CD14-positive monocyte (primary cell): ENCODE results near the gene TRAPPC12. TPM values are rescaled to one million over a fixed set of nuclear protein-coding genes. Genes with fewer than 3 reads are reported as not detected.

Experiments
- DNase-seq, 3 donors: peaks; one replicate each; pipeline ENCODE4 v3.0.0-alpha.2; 2011 to 2022
- H2AFZ ChIP-seq: 2 replicates; pipeline ENCODE4 v1.6.0; 2012; ENCODE audit warnings: mild to moderate bottlenecking, low read depth, low read length, inconsistent platforms; ENCODE audit not compliant: insufficient read depth, poor library complexity, severe bottlenecking
- H3K27ac ChIP-seq, 2 donors: 1 replicate in 1 of 2; 2 replicates in 1 of 2; pipeline ENCODE4 v1.5.1; 2012 to 2013; ENCODE audit warnings: low read length in 2 of 2, control low read depth in 1 of 2, inconsistent platforms in 1 of 2, low read depth in 1 of 2, mild to moderate bottlenecking in 1 of 2
- H3K27me3 ChIP-seq, 2 donors: one replicate each; pipeline versions ENCODE4 v1.6.0 to v1.6.1; 2011 to 2013; ENCODE audit warnings: low read length in 2 of 2; ENCODE audit not compliant: control insufficient read depth in 2 of 2, insufficient read depth in 2 of 2
- H3K36me3 ChIP-seq, 2 donors: replicated peaks in 1 of 2; 1 replicate in 1 of 2; 2 replicates in 1 of 2; pipeline versions ENCODE4 v1.5.1 to v1.6.1; 2012 to 2013; ENCODE audit warnings: low read length in 2 of 2, control low read depth in 1 of 2, inconsistent platforms in 1 of 2, mild to moderate bottlenecking in 1 of 2; ENCODE audit not compliant: insufficient read depth in 2 of 2, control insufficient read depth in 1 of 2
- H3K4me1 ChIP-seq, 2 donors: 1 replicate in 1 of 2; 2 replicates in 1 of 2; pipeline versions ENCODE4 v1.5.1 to v1.6.1; 2012 to 2013; ENCODE audit warnings: low read length in 2 of 2, control low read depth in 1 of 2, inconsistent platforms in 1 of 2, mild to moderate bottlenecking in 1 of 2, moderate library complexity in 1 of 2; ENCODE audit not compliant: insufficient read depth in 2 of 2, control insufficient read depth in 1 of 2
- H3K4me2 ChIP-seq: replicated peaks from 2 replicates; pipeline ENCODE3; 2012; ENCODE audit warnings: low read length, moderate library complexity, mild to moderate bottlenecking; ENCODE audit not compliant: poor library complexity, severe bottlenecking; ENCODE audit errors: extremely low read depth
- H3K4me3 ChIP-seq, 3 experiments: fragments of 200-600 bp in 1 of 3; sonication (generic) in 1 of 3; replicated peaks in 1 of 3; 1 replicate in 2 of 3; 2 replicates in 1 of 3; pipeline ENCODE4 v1.5.1; 2011 to 2013; ENCODE audit warnings: low read length in 3 of 3, mild to moderate bottlenecking in 3 of 3, control low read depth in 2 of 3, low read depth in 2 of 3, inconsistent platforms in 1 of 3, moderate library complexity in 1 of 3
- H3K79me2 ChIP-seq: 2 replicates; pipeline ENCODE4 v1.6.0; 2012; ENCODE audit warnings: mild to moderate bottlenecking, control low read depth, inconsistent platforms, low read length, moderate library complexity; ENCODE audit not compliant: insufficient read depth
- H3K9ac ChIP-seq: 2 replicates; pipeline ENCODE4 v1.6.0; 2017; ENCODE audit warnings: low read length, mild to moderate bottlenecking; ENCODE audit not compliant: insufficient read depth, poor library complexity, severe bottlenecking
- H3K9me3 ChIP-seq, 2 donors: replicated peaks in 1 of 2; 1 replicate in 1 of 2; 2 replicates in 1 of 2; pipeline versions ENCODE4 v1.5.1 to v1.6.1; 2012 to 2013; ENCODE audit warnings: low read length in 2 of 2, control low read depth in 1 of 2; ENCODE audit not compliant: control insufficient read depth in 1 of 2, insufficient read depth in 1 of 2
- H4K20me1 ChIP-seq: 2 replicates; pipeline ENCODE4 v1.6.0; 2012; ENCODE audit warnings: mild to moderate bottlenecking, low read length, control low read depth, moderate library complexity; ENCODE audit not compliant: insufficient read depth
- H3K27ac Mint-ChIP-seq, 7 donors: one replicate each; pipeline ENCODE4 v1.8.0; 2020; ENCODE audit warnings: mild to moderate bottlenecking in 7 of 7, mixed read lengths in 7 of 7, moderate library complexity in 6 of 7, inconsistent platforms in 2 of 7
- H3K27me3 Mint-ChIP-seq, 3 donors: one replicate each; pipeline ENCODE4 v1.8.0; 2021 to 2022; ENCODE audit warnings: low read depth in 3 of 3, mild to moderate bottlenecking in 3 of 3, mixed read lengths in 3 of 3, moderate library complexity in 3 of 3, inconsistent platforms in 1 of 3
- H3K36me3 Mint-ChIP-seq, 2 donors: one replicate each; pipeline ENCODE4 v1.8.0; 2020; ENCODE audit warnings: mixed read lengths in 2 of 2, inconsistent platforms in 1 of 2, mild to moderate bottlenecking in 1 of 2
- H3K4me1 Mint-ChIP-seq: one replicate; pipeline ENCODE4 v1.8.0; 2020; ENCODE audit warnings: mild to moderate bottlenecking, mixed read lengths
- H3K4me3 Mint-ChIP-seq, 2 donors: one replicate each; pipeline ENCODE4 v1.8.0; 2020; ENCODE audit warnings: mild to moderate bottlenecking in 2 of 2, mixed read lengths in 2 of 2, moderate library complexity in 1 of 2
- H3K9me3 Mint-ChIP-seq, 7 donors: one replicate each; pipeline ENCODE4 v1.8.0; 2020 to 2022; ENCODE audit warnings: mixed read lengths in 7 of 7, mild to moderate bottlenecking in 6 of 7, moderate library complexity in 6 of 7, inconsistent platforms in 2 of 7
- CTCF ChIP-seq: fragments of 200-600 bp; IDR thresholded peaks from one replicate; pipeline ENCODE4 v1.8.0; 2022; ENCODE audit warnings: antibody characterized with exemption, mild to moderate bottlenecking
- WGBS: methylation state at CpG from one replicate; pipeline ENCODE4 v1.1.5; 2013; ENCODE audit warnings: missing lambda C conversion rate; ENCODE audit not compliant: insufficient coverage; 5-methylcytosine and 5-hydroxymethylcytosine counted together
- intact Hi-C, 2 donors: fragments of 100-400 bp; cut with micrococcal nuclease; formaldehyde crosslinking; loops; one replicate each; pipeline versions ENCODE4 v1.15.0 to v1.15.1; 2023
- polyA plus RNA-seq, 3 donors: library from polyadenylated mRNA; depleted of rRNA in 1 of 3; unstranded in 2 of 3; stranded (reverse) in 1 of 3; fragments of 300-500 nt in 2 of 3; fragments of >200 nt in 1 of 3; fragmentation: Illumina TruSeq in 2 of 3; gene quantifications; 1 replicate in 2 of 3; 2 replicates in 1 of 3; pipeline ENCODE4 v1.2.3, GENCODE V29; 2012 to 2021

TRAPPC12 gene
- polyA plus RNA-seq, 3 donors, result 26.6 to 72.1 (median 44.7) TPM

GRCh38 chr2:3389193-3389592 lies 9.7 kb downstream of the TRAPPC12 start:
- H3K79me2 ChIP-seq, result peaks cover 41% of the 10 kb centered on the region
- intact Hi-C loops, result loop anchor here in 1 of 2 donors (10.0 kb wide), 1 partner anchor 126 kb away; the partner anchor contains the start of gene ADI1
- no peak overlapping the region for H3K27ac ChIP-seq
- H2AFZ ChIP-seq, result no peak overlapping the region
- no peak overlapping the region for H3K9ac ChIP-seq
- no peak for DNase-seq
- WGBS, result 99% methylated on average over 29 of the region's 29 CpGs
- H3K9me3 Mint-ChIP-seq, result peaks cover 3 to 31% (median 19%) of the 10 kb centered on the region in 7 donors
- peaks cover 21 to 24% of the 10 kb centered on the region in 2 donors for H3K9me3 ChIP-seq
- no peak overlapping the region for H3K27ac Mint-ChIP-seq
- H3K4me2 ChIP-seq, result no peak overlapping the region
- peaks cover 58% of the 10 kb centered on the region for H4K20me1 ChIP-seq
- H3K36me3 Mint-ChIP-seq, result peaks cover 56 to 73% of the 10 kb centered on the region in 2 donors
- H3K4me3 ChIP-seq, result no peak overlapping the region
- no peaks in the 10 kb centered on the region for H3K4me1 Mint-ChIP-seq
- H3K4me1 ChIP-seq, result no peaks in the 10 kb centered on the region
- H3K4me3 Mint-ChIP-seq, result no peak overlapping the region
- peaks cover 38 to 84% of the 10 kb centered on the region in 2 donors for H3K36me3 ChIP-seq
- TF ChIP-seq CTCF, result no peak
- no peaks in the 10 kb centered on the region for H3K27me3 Mint-ChIP-seq
- no peaks in the 10 kb centered on the region for H3K27me3 ChIP-seq

DNA sequence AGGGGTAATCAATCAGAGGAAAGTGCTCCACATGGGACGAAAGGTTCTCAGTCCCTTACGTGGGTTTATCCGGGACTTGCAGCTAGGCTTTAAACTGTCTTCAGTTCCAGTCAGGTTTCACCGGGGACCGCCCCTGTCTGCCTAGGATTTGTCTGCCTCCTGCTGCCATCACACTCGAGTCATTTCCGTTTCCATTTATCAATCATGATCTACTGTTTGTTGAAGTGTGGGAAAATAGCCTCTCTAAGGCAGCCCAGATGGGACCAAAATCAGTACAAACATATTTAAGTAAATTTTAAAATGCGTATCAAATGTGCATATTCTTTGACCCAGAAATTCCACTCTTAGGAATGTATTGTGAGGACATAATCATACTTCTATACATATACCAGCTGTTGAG lies 10.5 kb downstream of the TRAPPC12 start:
- H3K4me1 Mint-ChIP-seq, result no peaks in the 10 kb centered on the region

More for the DNA sequence above, 10.5 kb downstream of the TRAPPC12 start:
- peaks cover 41% of the 10 kb centered on the region for H3K79me2 ChIP-seq
- H3K9ac ChIP-seq, result no peak overlapping the region
- no peak overlapping the region for H3K27ac ChIP-seq
- H3K9me3 ChIP-seq, result peaks cover 25 to 28% of the 10 kb centered on the region in 2 donors
- peaks cover 40 to 92% of the 10 kb centered on the region in 2 donors for H3K36me3 ChIP-seq
- no peaks in the 10 kb centered on the region for H3K27me3 ChIP-seq
- H3K4me2 ChIP-seq, result no peak overlapping the region
- Mint-ChIP-seq H3K27me3 (no peaks in the 10 kb centered on the region), H3K27ac (no peak overlapping the region), H3K4me3 (no peak overlapping the region), H3K36me3 (peaks cover 64 to 82% of the 10 kb centered on the region in 2 donors), H3K9me3 (peaks cover 11 to 39% (median 19%) of the 10 kb centered on the region in 7 donors)
- WGBS, result 100% methylated on average over 5 of the region's 8 CpGs
- no peak for DNase-seq
- no peak overlapping the region for H3K4me3 ChIP-seq
- H4K20me1 ChIP-seq, result peaks cover 52% of the 10 kb centered on the region
- TF ChIP-seq CTCF, result no peak
- no peak overlapping the region for H2AFZ ChIP-seq
- intact Hi-C loops, result no loop called here
- H3K4me1 ChIP-seq, result no peaks in the 10 kb centered on the region
